Kidney epithelial cell (primary cell): Measurements from ENCODE around the gene TRAPPC1. TPM values are rescaled to one million over a fixed set of nuclear protein-coding genes. Genes with fewer than 3 reads are reported as not detected.
A peak's percentile ranks its signal among the peaks of the same experiment; 100 is the strongest.

ENCODE experiments used
- DNase-seq: peaks from one replicate; pipeline ENCODE4 v3.0.0-alpha.2; 2010; ENCODE audit warnings: low read depth
- H3K27me3 ChIP-seq: 2 replicates; pipeline ENCODE4 v1.6.0; 2011; ENCODE audit warnings: low read length; ENCODE audit not compliant: control insufficient read depth, insufficient read depth
- H3K36me3 ChIP-seq: 2 replicates; pipeline ENCODE4 v1.5.1; 2011; ENCODE audit warnings: low read length; ENCODE audit not compliant: control insufficient read depth, insufficient read depth
- H3K4me3 ChIP-seq: 2 replicates; pipeline ENCODE4 v1.5.1; 2011; ENCODE audit warnings: low read depth, mild to moderate bottlenecking, control low read depth, low read length
- CTCF ChIP-seq: IDR thresholded peaks from 2 replicates; pipeline ENCODE4 v1.5.1; 2011; ENCODE audit warnings: mild to moderate bottlenecking, moderate library complexity, low read length, control low read depth, inconsistent platforms; ENCODE audit not compliant: insufficient read depth, poor library complexity, severe bottlenecking
- total RNA-seq: library from RNA; depleted of rRNA; stranded (reverse); fragments of >200 nt; gene quantifications from 2 replicates; pipeline ENCODE4 v1.2.3, GENCODE V29; 2015

TRAPPC1 gene
- total RNA-seq, 1 donor from 2014 or later = 51.6 TPM

GRCh38 chr17:7927596-7927995 is 4.2 kb downstream of the TRAPPC1 start:
- DNase-seq = no peak
- TF ChIP-seq CTCF = no peak
- Histone ChIP-seq H3K36me3 (no peaks in the 10 kb centered on the region), H3K27me3 (no peaks in the 10 kb centered on the region), H3K4me3 (no peak overlapping the region)

GRCh38 chr17:7922845-7923628 is 8.7 kb downstream of the TRAPPC1 start:
- Histone ChIP-seq H3K4me3 (peak overlapping the region; percentile 19), H3K36me3 (no peaks in the 10 kb centered on the region), H3K27me3 (no peaks in the 10 kb centered on the region)
- DNase-seq = no peak
- TF ChIP-seq CTCF = no peak

GRCh38 chr17:7922269-7922844 is 9.4 kb downstream of the TRAPPC1 start:
- no peak for TF ChIP-seq CTCF

GRCh38 chr17:7916808-7917207 is 14.9 kb downstream of the TRAPPC1 start:
- DNase-seq = no peak
- H3K36me3 ChIP-seq = no peaks in the 10 kb centered on the region
- no peak for TF ChIP-seq CTCF

More at GRCh38 chr17:7922269-7922844, 9.4 kb downstream of the TRAPPC1 start:
- no peaks in the 10 kb centered on the region for H3K36me3 ChIP-seq
- no peak for DNase-seq
- no peak overlapping the region for H3K4me3 ChIP-seq
- no peaks in the 10 kb centered on the region for H3K27me3 ChIP-seq

GRCh38 chr17:7916385-7916682 is 15.4 kb downstream of the TRAPPC1 start:
- TF ChIP-seq CTCF = no peak
- no peak for DNase-seq
- H3K27me3 ChIP-seq = no peaks in the 10 kb centered on the region
- H3K4me3 ChIP-seq = peak overlapping the region; percentile 40
- no peaks in the 10 kb centered on the region for H3K36me3 ChIP-seq

More at GRCh38 chr17:7916808-7917207, 14.9 kb downstream of the TRAPPC1 start:
- Histone ChIP-seq H3K4me3 (no peak overlapping the region), H3K27me3 (no peaks in the 10 kb centered on the region)
